GM12891 (cell line): ENCODE measurements around the gene PRSS27.

ENCODE experiments used
- POLR2A ChIP-seq: IDR thresholded peaks from 2 replicates; pipeline ENCODE4 v1.6.1; 2011; ENCODE audit warnings: low read depth, low read length, control low read depth
- POLR2AphosphoS5 ChIP-seq: IDR thresholded peaks from 2 replicates; pipeline ENCODE4 v1.6.1; 2011; ENCODE audit warnings: low read depth, low read length, control low read depth
- POU2F2 ChIP-seq: IDR thresholded peaks from 2 replicates; pipeline ENCODE4 v1.6.1; 2011; ENCODE audit warnings: low read depth, mild to moderate bottlenecking, control low read depth, low read length, moderate library complexity
- SPI1 ChIP-seq: IDR thresholded peaks from 2 replicates; pipeline ENCODE4 v1.6.1; 2011; ENCODE audit warnings: low read depth, low read length, control low read depth
- TAF1 ChIP-seq: IDR thresholded peaks from 2 replicates; pipeline ENCODE4 v1.6.1; 2011; ENCODE audit warnings: low read depth, low read length, control low read depth

DNA sequence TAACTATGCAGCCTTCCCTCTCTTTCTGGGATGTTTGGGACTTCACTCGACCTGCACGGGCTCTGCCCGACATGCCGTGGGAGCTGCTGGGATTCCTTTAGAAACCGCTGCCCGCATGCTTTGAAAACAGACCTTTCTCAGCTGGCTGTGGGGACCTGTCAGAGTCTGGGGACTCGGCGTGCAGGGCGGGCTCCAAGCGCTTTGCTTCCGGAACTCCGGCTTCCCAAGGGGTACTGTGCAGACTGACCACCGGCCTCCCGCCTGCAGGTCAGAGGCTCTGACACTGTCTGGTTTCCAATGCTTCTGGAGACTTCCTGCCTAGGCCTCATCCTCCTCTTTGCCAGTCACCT lies 11.8 kb downstream of the PRSS27 start:
- TF ChIP-seq POLR2A (no peak), POLR2AphosphoS5 (no peak), SPI1 (no peak), TAF1 (no peak), POU2F2 (no peak)
